Glutamatergic neuron (in vitro differentiated cells): Measurements from ENCODE around the gene NID1. TPM values are rescaled to one million over a fixed set of nuclear protein-coding genes. Genes with fewer than 3 reads are reported as not detected.

Experiments
- DNase-seq: peaks from one replicate; pipeline ENCODE4 v3.0.0; 2022
- H3K27ac Mint-ChIP-seq: one replicate; pipeline ENCODE4 v1.8.0; 2020; ENCODE audit warnings: mild to moderate bottlenecking, mixed read lengths, inconsistent platforms; ENCODE audit not compliant: unreplicated experiment
- H3K27me3 Mint-ChIP-seq: one replicate; pipeline ENCODE4 v1.8.0; 2020; ENCODE audit warnings: mild to moderate bottlenecking, moderate library complexity, mixed read lengths, inconsistent platforms; ENCODE audit not compliant: unreplicated experiment
- H3K36me3 Mint-ChIP-seq: one replicate; pipeline ENCODE4 v1.8.0; 2020; ENCODE audit warnings: mild to moderate bottlenecking, mixed read lengths, inconsistent platforms; ENCODE audit not compliant: unreplicated experiment
- H3K4me1 Mint-ChIP-seq: one replicate; pipeline ENCODE4 v1.8.0; 2020; ENCODE audit warnings: mild to moderate bottlenecking, low read depth, mixed read lengths, inconsistent platforms; ENCODE audit not compliant: unreplicated experiment
- H3K4me3 Mint-ChIP-seq: one replicate; pipeline ENCODE4 v1.8.0; 2020; ENCODE audit warnings: mild to moderate bottlenecking, mixed read lengths, inconsistent platforms; ENCODE audit not compliant: unreplicated experiment
- H3K9me3 Mint-ChIP-seq: one replicate; pipeline ENCODE4 v1.8.0; 2020; ENCODE audit warnings: mild to moderate bottlenecking, moderate library complexity, mixed read lengths, inconsistent platforms; ENCODE audit not compliant: unreplicated experiment
- total RNA-seq: library from RNA; stranded (reverse); fragmentation: NEBNext Ultra II Directional; extraction: Animal tissue kit (Norgen Biotek cat#: 25700); gene quantifications from one replicate; pipeline ENCODE4 v1.2.1, GENCODE V29; 2021; ENCODE audit not compliant: unreplicated experiment
- TF ChIP-seq, protein P1 (sequence below): fragments of 200-600 bp; sonication (generic); IDR thresholded peaks from one replicate; pipeline ENCODE4 v1.5.0; 2021; ENCODE audit not compliant: partially characterized antibody, unreplicated experiment

Gene NID1
- total RNA-seq, 1 donor from 2014 or later = 1.4 TPM

GRCh38 chr1:236092899-236093298, 28.0 kb upstream of the NID1 start:
- TF ChIP-seq, protein P1, sequence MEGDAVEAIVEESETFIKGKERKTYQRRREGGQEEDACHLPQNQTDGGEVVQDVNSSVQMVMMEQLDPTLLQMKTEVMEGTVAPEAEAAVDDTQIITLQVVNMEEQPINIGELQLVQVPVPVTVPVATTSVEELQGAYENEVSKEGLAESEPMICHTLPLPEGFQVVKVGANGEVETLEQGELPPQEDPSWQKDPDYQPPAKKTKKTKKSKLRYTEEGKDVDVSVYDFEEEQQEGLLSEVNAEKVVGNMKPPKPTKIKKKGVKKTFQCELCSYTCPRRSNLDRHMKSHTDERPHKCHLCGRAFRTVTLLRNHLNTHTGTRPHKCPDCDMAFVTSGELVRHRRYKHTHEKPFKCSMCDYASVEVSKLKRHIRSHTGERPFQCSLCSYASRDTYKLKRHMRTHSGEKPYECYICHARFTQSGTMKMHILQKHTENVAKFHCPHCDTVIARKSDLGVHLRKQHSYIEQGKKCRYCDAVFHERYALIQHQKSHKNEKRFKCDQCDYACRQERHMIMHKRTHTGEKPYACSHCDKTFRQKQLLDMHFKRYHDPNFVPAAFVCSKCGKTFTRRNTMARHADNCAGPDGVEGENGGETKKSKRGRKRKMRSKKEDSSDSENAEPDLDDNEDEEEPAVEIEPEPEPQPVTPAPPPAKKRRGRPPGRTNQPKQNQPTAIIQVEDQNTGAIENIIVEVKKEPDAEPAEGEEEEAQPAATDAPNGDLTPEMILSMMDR = no peak
- DNase-seq = no peak
- peaks cover 12% of the 10 kb centered on the region for H3K36me3 Mint-ChIP-seq
- no peak overlapping the region for H3K4me3 Mint-ChIP-seq
- H3K27ac Mint-ChIP-seq = no peak overlapping the region
- H3K4me1 Mint-ChIP-seq = no peaks in the 10 kb centered on the region
- peaks cover 7% of the 10 kb centered on the region for H3K27me3 Mint-ChIP-seq
- H3K9me3 Mint-ChIP-seq = peaks cover 8% of the 10 kb centered on the region

DNA sequence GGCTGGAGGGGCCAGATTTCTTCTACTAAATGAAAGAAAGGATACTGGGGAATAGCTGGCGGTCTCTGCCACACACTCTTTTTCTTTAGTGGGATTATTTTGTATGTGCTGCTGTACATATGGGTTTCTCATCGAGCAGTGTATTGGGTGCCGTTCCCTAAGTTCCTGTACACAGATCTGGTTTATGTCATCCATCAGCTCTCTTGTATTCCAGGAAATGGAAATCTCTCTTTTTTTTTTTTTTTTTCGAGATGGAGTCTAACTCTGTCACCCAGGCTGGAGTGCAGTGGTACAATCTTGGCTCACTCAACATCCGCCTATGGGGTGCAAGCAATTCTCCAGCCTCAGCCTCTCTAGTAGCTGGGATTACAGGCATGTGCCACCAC, 27.0 kb upstream of the NID1 start:
- Mint-ChIP-seq H3K36me3 (peaks cover 12% of the 10 kb centered on the region), H3K4me1 (no peaks in the 10 kb centered on the region), H3K27ac (no peak overlapping the region), H3K9me3 (peaks cover 5% of the 10 kb centered on the region), H3K4me3 (no peak overlapping the region), H3K27me3 (peaks cover 4% of the 10 kb centered on the region)
- TF ChIP-seq, protein P1 = no peak
- no peak for DNase-seq

- H3K36me3 Mint-ChIP-seq = peaks cover 3% of the 10 kb centered on the region
- no peaks in the 10 kb centered on the region for H3K4me1 Mint-ChIP-seq
- no peak overlapping the region for H3K4me3 Mint-ChIP-seq
- TF ChIP-seq, protein P1 = no peak
- no peaks in the 10 kb centered on the region for H3K27me3 Mint-ChIP-seq
- H3K9me3 Mint-ChIP-seq = no peaks in the 10 kb centered on the region
- no peak overlapping the region for H3K27ac Mint-ChIP-seq
- DNase-seq = no peak
Measured at GRCh38 chr1:236090741-236091147, 25.9 kb upstream of the NID1 start.

GRCh38 chr1:236089046-236089773, 24.3 kb upstream of the NID1 start:
- Mint-ChIP-seq H3K36me3 (no peaks in the 10 kb centered on the region), H3K27ac (no peak overlapping the region), H3K27me3 (peaks cover 3% of the 10 kb centered on the region), H3K9me3 (no peaks in the 10 kb centered on the region), H3K4me1 (no peaks in the 10 kb centered on the region), H3K4me3 (no peak overlapping the region)
- TF ChIP-seq, protein P1 = no peak
- no peak for DNase-seq

GRCh38 chr1:236086537-236086936, 21.6 kb upstream of the NID1 start:
- H3K9me3 Mint-ChIP-seq = no peaks in the 10 kb centered on the region
- H3K4me3 Mint-ChIP-seq = no peak overlapping the region
- TF ChIP-seq, protein P1 = no peak
- H3K36me3 Mint-ChIP-seq = no peaks in the 10 kb centered on the region
- no peaks in the 10 kb centered on the region for H3K4me1 Mint-ChIP-seq
- H3K27me3 Mint-ChIP-seq = peaks cover 3% of the 10 kb centered on the region
- H3K27ac Mint-ChIP-seq = no peak overlapping the region
- no peak for DNase-seq
